Raji (cell line): ENCODE measurements around the gene EFCAB12.

Source experiments
- POLR2A ChIP-seq: IDR thresholded peaks from 2 replicates; pipeline ENCODE4 v1.6.1; 2011; ENCODE audit warnings: low read depth, low read length, control low read depth; ENCODE audit not compliant: insufficient read depth

The EFCAB12 gene

DNA sequence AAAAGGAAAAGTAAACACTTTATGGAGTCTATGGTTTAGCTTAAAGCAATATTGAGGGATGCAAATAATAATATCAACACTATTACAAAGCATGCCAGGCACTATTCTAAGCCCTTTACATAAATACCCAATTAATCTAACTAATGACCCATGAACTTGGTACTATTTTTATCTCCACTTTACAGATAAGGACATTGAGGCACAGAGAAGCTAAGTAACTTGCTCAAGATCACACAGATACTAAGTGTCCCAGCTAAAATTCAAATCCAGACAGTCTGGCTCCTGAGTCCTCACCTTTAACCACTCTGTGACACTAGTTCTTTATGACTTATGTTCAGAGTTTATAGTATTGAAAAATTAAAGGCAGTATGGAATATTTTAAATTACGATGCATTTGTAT lies 5.7 kb upstream of the EFCAB12 start:
- TF ChIP-seq POLR2A = no peak

GRCh38 chr3:129433565-129433964 lies 5.1 kb upstream of the EFCAB12 start:
- no peak for TF ChIP-seq POLR2A

DNA sequence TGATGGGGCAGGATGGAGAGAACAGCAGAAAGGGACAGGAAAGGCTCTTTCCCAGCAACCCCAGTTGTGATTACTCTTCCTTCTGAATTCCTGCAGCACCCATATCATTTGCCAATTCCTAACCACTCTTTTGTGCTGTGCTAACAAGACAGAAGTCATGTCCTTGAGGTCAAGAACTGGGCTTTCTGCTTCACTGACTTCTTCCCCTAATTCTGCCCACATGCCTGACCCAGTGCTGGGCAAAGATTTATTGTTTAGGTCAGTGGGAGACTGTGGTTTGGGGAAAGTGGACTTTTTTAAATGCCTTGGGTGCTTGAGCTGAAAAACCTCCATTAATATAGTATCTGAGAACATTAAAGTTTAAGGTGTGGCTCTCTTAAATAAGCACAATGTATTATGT lies 4.2 kb upstream of the EFCAB12 start:
- no peak for TF ChIP-seq POLR2A

- no peak for TF ChIP-seq POLR2A
These were observed 3.6 kb upstream of the EFCAB12 start for GRCh38 chr3:129432036-129432435.

DNA sequence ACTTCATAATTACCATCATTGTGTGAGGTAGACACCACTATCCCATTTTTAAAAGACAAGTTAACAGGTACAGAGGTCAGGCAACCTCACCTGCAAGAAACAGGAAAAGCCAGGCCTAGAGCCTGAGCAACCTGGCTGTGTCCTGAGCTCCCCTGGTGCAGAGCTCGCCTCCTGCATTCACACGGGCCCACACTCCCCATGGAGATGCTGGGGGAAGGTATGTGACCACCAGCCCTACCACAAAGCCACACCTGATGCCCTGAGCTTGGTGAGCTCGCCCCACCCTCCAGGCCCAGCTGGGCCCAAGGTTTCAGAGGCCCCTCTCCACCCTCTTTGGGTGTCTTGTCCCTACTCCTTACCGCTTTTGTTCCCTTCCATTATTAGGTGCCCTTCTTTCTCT lies 1.2 kb upstream of the EFCAB12 start:
- no peak for TF ChIP-seq POLR2A

GRCh38 chr3:129429080-129429451 lies 630 bp upstream of the EFCAB12 start:
- no peak for TF ChIP-seq POLR2A

DNA sequence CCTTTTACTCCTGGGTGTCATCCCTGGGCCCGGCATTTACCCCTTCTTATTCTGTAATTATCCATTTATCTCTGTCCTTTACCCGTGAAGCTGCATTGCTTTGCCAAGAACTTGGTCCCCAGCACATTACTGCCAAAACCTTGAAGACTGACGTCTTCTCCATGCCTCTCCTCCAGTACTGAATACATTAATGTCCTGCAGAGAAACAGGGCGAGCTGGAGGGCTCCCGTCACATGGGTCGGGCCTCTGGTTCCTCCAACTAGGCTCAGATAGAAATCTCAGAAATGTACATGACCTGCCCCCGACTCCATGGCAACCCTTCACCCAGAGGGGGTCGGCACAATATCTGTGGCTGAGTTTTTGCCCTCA lies 445 bp downstream of the EFCAB12 start:
- no peak for TF ChIP-seq POLR2A

DNA sequence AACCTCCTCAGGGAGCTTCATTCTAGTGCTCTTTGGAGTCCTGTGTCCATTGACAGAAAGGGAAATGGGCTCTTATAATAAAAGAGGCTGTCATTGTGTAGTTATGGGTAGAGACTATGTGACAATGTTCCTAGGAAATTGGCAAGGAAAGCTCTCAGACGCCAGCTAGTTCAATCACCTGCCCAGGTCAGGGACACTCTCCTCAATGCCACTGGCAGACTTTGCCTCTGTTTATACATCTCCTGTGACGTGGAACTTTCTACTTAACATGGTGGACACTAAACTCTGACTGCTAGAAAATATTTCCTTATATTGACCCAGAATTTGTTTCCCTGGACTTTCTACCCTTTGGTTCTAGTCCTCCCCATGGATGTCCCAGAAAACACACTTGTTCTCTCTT lies 2.8 kb downstream of the EFCAB12 start:
- no peak for TF ChIP-seq POLR2A

- TF ChIP-seq POLR2A = no peak
These were observed 3.2 kb downstream of the EFCAB12 start for GRCh38 chr3:129425213-129425612.

DNA sequence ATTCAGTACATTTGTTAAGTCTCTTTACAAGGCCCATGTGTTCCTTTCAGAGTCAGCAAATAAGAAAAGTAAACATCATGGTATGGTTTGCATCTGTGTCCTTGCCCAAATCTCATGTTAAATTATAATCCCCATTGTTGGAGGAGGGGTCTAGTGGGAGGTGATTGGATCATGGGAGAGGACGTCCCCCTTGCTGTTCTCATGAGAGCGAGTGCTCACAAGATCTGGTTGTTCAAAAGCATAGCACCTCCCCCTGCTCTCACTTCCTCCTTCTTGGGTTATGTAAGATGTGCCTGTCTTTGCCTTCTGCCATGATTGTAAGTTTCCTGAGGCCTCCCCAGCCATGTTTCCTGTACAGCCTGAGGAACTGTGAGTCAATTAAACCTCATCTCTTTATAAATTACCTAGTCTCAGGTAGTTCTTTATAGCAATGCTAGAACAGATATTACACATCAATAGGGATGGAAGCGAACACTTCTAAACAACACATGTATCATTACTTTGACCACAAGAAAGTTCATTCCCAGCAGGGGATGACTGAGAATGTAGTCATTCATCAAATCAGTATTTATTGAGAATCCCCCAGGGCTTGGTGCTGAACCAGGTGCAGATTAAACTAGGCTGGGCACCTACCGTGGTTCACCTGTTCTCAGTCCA lies 4.1 kb downstream of the EFCAB12 start:
- no peak for TF ChIP-seq POLR2A

DNA sequence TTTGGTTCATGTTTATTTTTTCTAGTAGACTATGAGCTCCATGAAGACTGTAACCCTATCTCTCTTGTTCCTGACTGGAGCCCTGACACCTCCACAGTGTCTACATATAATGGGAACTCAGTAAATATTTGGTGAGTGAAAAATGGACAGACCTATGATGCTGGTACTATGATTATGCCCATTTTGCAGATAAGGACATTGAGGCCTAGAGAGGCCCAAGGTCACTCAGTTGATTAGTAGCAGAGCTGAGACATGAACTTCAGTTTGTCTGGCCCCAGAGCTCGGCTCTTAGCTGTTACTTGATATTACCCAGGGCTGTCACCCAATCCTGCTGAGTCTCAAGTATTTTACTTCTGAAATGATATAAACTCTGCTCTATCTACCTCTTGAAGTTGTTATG lies 5.5 kb downstream of the EFCAB12 start:
- TF ChIP-seq POLR2A = no peak

GRCh38 chr3:129421988-129422745 lies 6.3 kb downstream of the EFCAB12 start:
- TF ChIP-seq POLR2A = no peak

- no peak for TF ChIP-seq POLR2A
These were observed 7.1 kb downstream of the EFCAB12 start for GRCh38 chr3:129421236-129421883.

GRCh38 chr3:129419476-129419875 lies 9.0 kb downstream of the EFCAB12 start:
- no peak for TF ChIP-seq POLR2A

DNA sequence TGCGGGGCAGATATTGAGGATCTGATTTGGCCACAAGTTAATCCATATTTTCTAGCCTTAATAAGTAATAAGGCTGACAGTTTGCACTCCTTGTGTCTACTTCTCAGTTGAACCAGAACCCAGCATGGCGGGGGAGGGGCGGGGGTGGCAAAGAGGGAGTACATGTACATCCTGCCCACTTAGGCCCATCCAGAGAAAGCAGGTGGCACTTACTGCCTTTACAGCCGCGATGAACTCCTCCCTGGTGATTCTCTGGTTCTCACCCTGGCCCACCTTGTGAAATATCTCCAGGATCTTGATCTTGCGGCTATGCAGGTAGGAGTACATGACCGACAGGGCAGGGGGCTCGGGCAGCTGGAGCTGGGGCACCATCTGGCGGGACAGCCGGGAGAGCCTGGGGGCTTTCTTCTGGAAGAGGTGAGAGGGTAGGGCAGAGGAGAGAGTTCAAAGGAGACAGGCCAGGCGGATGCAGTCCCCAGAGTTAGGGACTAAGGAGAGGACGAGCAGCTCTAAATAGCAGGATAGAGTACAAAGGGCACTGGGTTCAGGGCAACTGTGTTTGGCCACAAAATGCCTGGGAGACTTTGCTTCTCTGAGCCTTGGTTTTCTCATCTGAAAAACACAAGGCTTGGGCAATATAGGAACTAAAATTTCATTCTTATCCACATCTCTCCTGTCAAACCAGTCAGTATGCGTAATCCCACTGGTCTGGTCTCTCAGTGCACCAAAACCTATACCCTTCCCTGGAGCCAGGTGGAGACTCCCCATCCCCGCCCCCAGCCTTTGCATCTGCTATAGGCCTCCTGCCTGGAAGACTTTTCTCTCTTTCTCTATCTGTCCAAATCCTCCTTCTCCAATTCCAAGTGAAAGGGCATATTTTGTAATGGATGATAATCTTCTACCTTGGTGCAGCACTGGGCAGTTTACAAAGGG lies 10.1 kb downstream of the EFCAB12 start:
- TF ChIP-seq POLR2A = no peak
